Heart left ventricle (tissue), 16 donors: ENCODE measurements around the gene PCYOX1L. TPM values are rescaled to one million over a fixed set of nuclear protein-coding genes. Genes with fewer than 3 reads are reported as not detected.

Source experiments
- ATAC-seq, 4 donors: fragments of 200-7000 bp; cut with Tn5 transposase; one replicate each; pipeline ENCODE4 v1.9.1; 2020 to 2022; ENCODE audit warnings: moderate library complexity in 4 of 4, mild to moderate bottlenecking in 3 of 4, moderate number of reproducible peaks in 1 of 4
- DNase-seq, 5 donors: peaks; one replicate each; pipeline ENCODE4 v3.0.0-alpha.2; 2020
- H3K27ac ChIP-seq, 12 donors: fragments of 200-600 bp; sonication (generic) in 4 of 12; one replicate each; pipeline versions ENCODE4 v1.5.0 to v1.8.0; 2016 to 2022; ENCODE audit warnings: mild to moderate bottlenecking in 2 of 12
- H3K27me3 ChIP-seq, 9 donors: fragments of 200-600 bp; sonication (generic) in 2 of 9; one replicate each; pipeline versions ENCODE4 v1.5.1 to v1.8.0; 2016 to 2022; ENCODE audit warnings: mild to moderate bottlenecking in 3 of 9
- H3K36me3 ChIP-seq, 9 donors: fragments of 200-600 bp; sonication (generic) in 2 of 9; one replicate each; pipeline versions ENCODE4 v1.5.0 to v1.8.0; 2018 to 2022; ENCODE audit warnings: mild to moderate bottlenecking in 2 of 9
- H3K4me1 ChIP-seq, 12 donors: fragments of 200-600 bp; sonication (generic) in 4 of 12; one replicate each; pipeline versions ENCODE4 v1.5.0 to v1.8.0; 2016 to 2022; ENCODE audit warnings: mild to moderate bottlenecking in 3 of 12
- H3K4me3 ChIP-seq, 12 donors: fragments of 200-600 bp; sonication (generic) in 4 of 12; one replicate each; pipeline versions ENCODE4 v1.5.0 to v1.8.0; 2017 to 2022; ENCODE audit warnings: mild to moderate bottlenecking in 9 of 12, moderate library complexity in 4 of 12
- H3K9me3 ChIP-seq, 12 donors: fragments of 200-600 bp; sonication (generic) in 4 of 12; one replicate each; pipeline versions ENCODE4 v1.5.0 to v1.8.0; 2016 to 2022; ENCODE audit warnings: mild to moderate bottlenecking in 1 of 12
- POLR2A ChIP-seq, 2 donors: fragments of 450-650 bp; IDR thresholded peaks; one replicate each; pipeline ENCODE4 v1.6.1; 2017; ENCODE audit warnings: antibody characterized with exemption in 2 of 2, mild to moderate bottlenecking in 2 of 2, moderate library complexity in 2 of 2
- WGBS, 4 donors: extraction: QIAGEN DNeasy Blood & Tissue Kit in 2 of 4; methylation state at CpG; one replicate each; pipeline versions ENCODE4 v1.1.5 to v1.1.7; 2013 to 2018; 5-methylcytosine and 5-hydroxymethylcytosine counted together
- intact Hi-C, 10 donors: fragments of 100-400 bp; cut with DNase I; formaldehyde crosslinking; loops; one replicate each; pipeline versions ENCODE4 v1.11.1 to v1.14.2; 2022
- polyA plus RNA-seq, 2 donors: library from polyadenylated mRNA; stranded (reverse); fragments of 200-250 nt; gene quantifications; one replicate each; pipeline ENCODE4 v1.2.3, GENCODE V29; 2013
- total RNA-seq, 9 donors: library from RNA; depleted of rRNA in 2 of 9; stranded (reverse); fragments of >200 nt in 2 of 9; fragmentation: NEBNext Ultra II Directional in 3 of 9; extraction: Animal tissue kit (Norgen Biotek cat#: 25700) in 3 of 9; gene quantifications; one replicate each; pipeline versions ENCODE4 v1.1.0 to v1.2.4, GENCODE V29; 2016 to 2023
- TF ChIP-seq, protein P1 (sequence below), 12 donors: fragments of 200-600 bp; sonication (generic) in 4 of 12; IDR thresholded peaks; one replicate each; pipeline versions ENCODE4 v1.5.0 to v1.8.0; 2018 to 2022; ENCODE audit warnings: antibody characterized with exemption in 12 of 12, mild to moderate bottlenecking in 5 of 12
- donor health status: ischemic (EF 13 %, LVEDD 7.1; RV severe dilation, severe dysfunction).
- donor health status: healthy with polysubstance abuse.
- donor health status: DM: no; HTN: yes; CAD: no.
- donor health status: DM: no; HTN: no; CAD: no.
- donor health status: ischemic (EF 25% LVEDD 6.9; RV normal size, moderate dysfunction).
- donor health status: ischemic (EF 25% LVEDD 5.7; RV mildly dilated, moderate dysfunction).
- donor health status: healthy.
- donor health status: DM: yes; HTN: yes; CAD: no.
- donor health status: ischemic (EF 35%, LVEDD 5.7; RV mildly dilated, moderate dysfunction).
- donor health status: nonischemic (EF 11% LVEDD 7.7; RV severe dilation, severe dysfunction).
- donor health status: DM: yes; HTN: yes; CAD: no.
- donor health status: PGD.
- donor health status: ischemic (EF 29% LVEDD 5.4; RV normal size, mild dysfunction).
- donor health status: nonischemic (EF 23%, LVEDD 6.1; RV moderate dilation, normal function).

Gene PCYOX1L
- total and polyA plus RNA-seq, 11 donors, result 2.3 to 6.8 (median 3.7) TPM

DNA sequence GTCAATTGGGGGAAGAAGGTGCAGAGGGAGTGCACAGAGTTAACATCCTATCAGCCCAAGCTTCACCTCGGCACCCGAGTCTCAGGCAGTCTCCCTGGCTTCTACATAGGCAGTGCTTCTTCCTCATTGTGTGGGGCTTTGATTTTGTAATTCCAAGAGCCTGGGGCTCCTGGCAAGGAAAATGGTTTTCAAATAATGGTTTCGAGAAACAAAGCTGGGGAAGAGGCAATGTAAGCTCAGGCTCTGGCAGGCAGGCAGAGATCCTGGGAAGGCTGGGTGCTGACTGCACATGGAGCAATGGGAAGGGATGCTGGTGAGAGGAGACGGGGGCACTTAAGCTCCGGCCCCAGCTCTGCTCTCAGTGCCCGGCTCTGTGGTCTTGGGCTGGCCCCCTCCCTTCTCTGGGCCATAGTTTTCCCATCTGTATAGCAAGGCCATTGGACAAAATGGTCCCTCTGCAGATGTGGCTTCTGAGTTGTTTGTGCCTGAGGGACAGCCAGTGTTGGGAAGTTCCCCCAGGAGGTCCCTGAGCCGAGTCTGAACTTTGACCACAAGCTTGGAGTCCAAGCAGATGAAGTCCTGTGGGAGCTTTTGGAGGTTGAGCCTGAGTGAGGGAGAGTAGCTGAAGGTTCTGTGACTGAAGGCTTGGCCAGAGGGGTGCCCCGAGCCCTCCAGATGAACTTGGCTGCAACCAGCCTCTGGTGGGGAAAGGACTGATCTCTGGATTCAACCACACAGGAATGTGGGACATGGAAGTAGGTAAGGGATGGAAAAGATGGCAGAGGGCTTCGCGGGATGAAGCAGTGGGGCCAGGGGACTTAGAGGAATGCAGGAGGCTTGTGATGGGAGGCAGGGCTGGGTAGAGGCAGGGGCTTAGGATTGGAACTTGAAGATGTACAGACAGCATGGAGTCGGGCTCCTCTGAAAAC, 49.7 kb downstream of the PCYOX1L start:
- Histone ChIP-seq H3K27ac (peak overlapping the region; percentile 38 to 97 (median 74)), H3K4me1 (peaks cover 0 to 28% (median 7%) of the 10 kb centered on the region in 12 donors), H3K36me3 (peaks cover 0 to 42% (median 0%) of the 10 kb centered on the region in 9 donors), H3K27me3 (no peaks in the 10 kb centered on the region), H3K4me3 (peak overlapping the region; percentile 13 to 72 (median 48)), H3K9me3 (no peaks in the 10 kb centered on the region)
- 53 to 77% (median 70%) methylated on average over 11 of the region's 11 CpGs for WGBS, 4 donors
- TF ChIP-seq, protein P1, sequence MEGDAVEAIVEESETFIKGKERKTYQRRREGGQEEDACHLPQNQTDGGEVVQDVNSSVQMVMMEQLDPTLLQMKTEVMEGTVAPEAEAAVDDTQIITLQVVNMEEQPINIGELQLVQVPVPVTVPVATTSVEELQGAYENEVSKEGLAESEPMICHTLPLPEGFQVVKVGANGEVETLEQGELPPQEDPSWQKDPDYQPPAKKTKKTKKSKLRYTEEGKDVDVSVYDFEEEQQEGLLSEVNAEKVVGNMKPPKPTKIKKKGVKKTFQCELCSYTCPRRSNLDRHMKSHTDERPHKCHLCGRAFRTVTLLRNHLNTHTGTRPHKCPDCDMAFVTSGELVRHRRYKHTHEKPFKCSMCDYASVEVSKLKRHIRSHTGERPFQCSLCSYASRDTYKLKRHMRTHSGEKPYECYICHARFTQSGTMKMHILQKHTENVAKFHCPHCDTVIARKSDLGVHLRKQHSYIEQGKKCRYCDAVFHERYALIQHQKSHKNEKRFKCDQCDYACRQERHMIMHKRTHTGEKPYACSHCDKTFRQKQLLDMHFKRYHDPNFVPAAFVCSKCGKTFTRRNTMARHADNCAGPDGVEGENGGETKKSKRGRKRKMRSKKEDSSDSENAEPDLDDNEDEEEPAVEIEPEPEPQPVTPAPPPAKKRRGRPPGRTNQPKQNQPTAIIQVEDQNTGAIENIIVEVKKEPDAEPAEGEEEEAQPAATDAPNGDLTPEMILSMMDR (IDR thresholded peaks at IDR 0.05), result no peak
- no peak for TF ChIP-seq POLR2A (IDR thresholded peaks at IDR 0.05)
- DNase-seq, result no peak
- intact Hi-C loops, result no loop called here
- no peak for ATAC-seq

DNA sequence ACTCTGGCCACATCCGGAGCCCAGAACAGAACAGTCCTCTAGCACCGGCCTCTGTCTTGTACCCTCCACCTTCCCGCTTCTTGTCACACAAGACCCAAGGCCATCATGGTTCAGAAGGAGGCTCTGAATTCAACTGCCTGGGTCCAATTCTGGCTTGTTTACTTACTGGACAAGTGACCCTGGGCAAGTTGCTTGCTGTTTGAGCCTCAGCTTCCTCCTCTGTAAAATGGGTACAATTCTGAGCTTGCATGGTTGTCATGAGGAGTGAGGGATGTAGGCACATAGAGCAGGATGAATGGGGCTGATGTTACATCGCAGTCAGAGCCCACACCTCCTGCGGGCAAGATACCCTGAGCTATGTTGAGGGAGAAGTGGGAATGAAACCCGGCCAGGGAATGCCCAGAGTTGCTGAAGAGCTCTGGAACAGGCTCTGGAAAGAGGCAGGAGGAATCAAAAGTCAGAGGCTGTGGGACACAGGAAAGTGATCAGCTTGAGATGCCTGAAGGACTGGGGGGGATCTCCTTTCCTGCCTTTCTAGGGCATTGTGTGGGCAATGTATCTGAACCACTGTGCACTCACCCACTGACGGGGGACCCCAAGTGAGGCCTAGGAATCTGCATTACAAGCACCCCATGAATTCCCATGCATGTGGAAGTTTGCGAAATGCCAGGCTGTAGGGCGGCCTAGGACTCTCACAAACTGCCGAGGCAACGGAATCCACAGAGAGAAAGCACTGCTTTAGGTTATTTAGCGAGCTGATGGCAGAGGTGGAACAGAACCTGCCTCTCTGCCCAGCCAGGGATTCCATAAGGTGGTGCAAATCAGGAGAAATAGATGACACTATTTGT, 50.6 kb downstream of the PCYOX1L start:
- intact Hi-C loops, result no loop called here
- H3K4me3 ChIP-seq, result peak overlapping the region; percentile 13 to 72 (median 48)
- DNase-seq (no peak), ATAC-seq (no peak)
- TF ChIP-seq POLR2A (IDR thresholded peaks at IDR 0.05), result no peak
- TF ChIP-seq, protein P1 (IDR thresholded peaks at IDR 0.05), result no peak
- H3K27ac ChIP-seq, result peak overlapping the region; percentile 21 to 97 (median 74)
- peaks cover 0 to 42% (median 0%) of the 10 kb centered on the region in 9 donors for H3K36me3 ChIP-seq
- peaks cover 0 to 37% (median 12%) of the 10 kb centered on the region in 12 donors for H3K4me1 ChIP-seq
- no peaks in the 10 kb centered on the region for H3K27me3 ChIP-seq
- WGBS, 4 donors, result 76 to 89% (median 82%) methylated on average over 12 of the region's 12 CpGs
- H3K9me3 ChIP-seq, result no peaks in the 10 kb centered on the region

DNA sequence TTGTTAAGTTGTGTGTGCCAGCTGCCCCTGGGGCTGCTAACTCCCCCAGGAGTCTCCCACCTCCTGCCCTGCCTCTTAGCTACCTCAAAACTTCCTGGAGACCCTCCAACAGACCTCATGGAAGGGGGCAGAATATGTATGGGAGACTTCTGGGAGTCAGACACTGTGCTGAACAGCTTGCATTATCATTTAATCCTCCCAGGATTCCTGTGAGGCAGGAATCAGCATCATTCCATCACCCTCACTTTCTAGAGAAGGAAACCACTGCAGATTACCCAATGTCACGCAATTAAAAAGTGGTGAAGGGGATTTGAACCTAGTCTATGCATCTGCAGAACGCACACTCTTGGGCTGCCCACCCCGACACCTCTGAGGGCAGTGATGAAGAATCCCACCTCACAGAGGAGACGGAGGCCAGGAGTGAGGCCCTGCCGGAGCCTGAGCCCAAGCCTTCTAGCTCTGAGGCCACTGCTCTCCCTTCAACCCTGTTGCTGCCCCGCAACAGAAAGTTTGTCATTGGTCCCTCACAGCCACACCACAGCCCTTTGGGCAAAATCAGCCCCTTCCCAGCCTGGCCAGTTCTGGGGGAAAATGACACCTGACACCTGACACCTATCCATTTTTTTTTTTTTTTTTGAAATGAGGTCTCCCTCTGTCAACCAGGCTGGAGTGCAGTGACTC, 51.6 kb downstream of the PCYOX1L start:
- ATAC-seq (no peak), DNase-seq (no peak)
- peaks cover 0 to 42% (median 0%) of the 10 kb centered on the region in 9 donors for H3K36me3 ChIP-seq

More for the DNA sequence above, 51.6 kb downstream of the PCYOX1L start:
- 80 to 97% (median 87%) methylated on average over 6 of the region's 6 CpGs for WGBS, 4 donors
- Histone ChIP-seq H3K27ac (peak overlapping the region; percentile 16 to 97 (median 52)), H3K4me1 (peaks cover 0 to 46% (median 16%) of the 10 kb centered on the region in 12 donors), H3K4me3 (peak overlapping the region in 11 of 12 donors; percentile 33 to 72 (median 49)), H3K27me3 (no peaks in the 10 kb centered on the region), H3K9me3 (no peaks in the 10 kb centered on the region)
- TF ChIP-seq, protein P1 (IDR thresholded peaks at IDR 0.05), result no peak
- no peak for TF ChIP-seq POLR2A (IDR thresholded peaks at IDR 0.05)
- intact Hi-C loops, result no loop called here
